Vagina (tissue), 2 donors: ENCODE measurements around the gene SCAF8.

Experiments
- CTCF ChIP-seq, 3 experiments: fragments of 450-650 bp in 2 of 3; fragments of 200-600 bp in 1 of 3; sonication (generic) in 1 of 3; IDR thresholded peaks; one replicate each; pipeline ENCODE4 v1.5.1; 2017 to 2019; ENCODE audit warnings: antibody characterized with exemption in 3 of 3, mild to moderate bottlenecking in 2 of 3, moderate library complexity in 2 of 3
- POLR2A ChIP-seq, 2 donors: fragments of 450-650 bp; IDR thresholded peaks; one replicate each; pipeline ENCODE4 v1.6.1; 2017; ENCODE audit warnings: antibody characterized with exemption in 2 of 2, mild to moderate bottlenecking in 2 of 2, moderate library complexity in 2 of 2

GRCh38 chr6:154733626-154734382, 588 bp downstream of the SCAF8 start:
- no peak for TF ChIP-seq POLR2A (IDR thresholded peaks at IDR 0.05)
- peak in 1 of 3 experiments; percentile 63 for TF ChIP-seq CTCF (IDR thresholded peaks at IDR 0.05)
